HG03520 (cell line): ENCODE data around the gene PRDM7.

Experiments
- ATAC-seq: cut with Tn5 transposase; IDR thresholded peaks from one replicate; pipeline ENCODE4 v1.9.1; 2021; ENCODE audit warnings: mild to moderate bottlenecking, moderate library complexity; ENCODE audit not compliant: unreplicated experiment

The PRDM7 gene

DNA sequence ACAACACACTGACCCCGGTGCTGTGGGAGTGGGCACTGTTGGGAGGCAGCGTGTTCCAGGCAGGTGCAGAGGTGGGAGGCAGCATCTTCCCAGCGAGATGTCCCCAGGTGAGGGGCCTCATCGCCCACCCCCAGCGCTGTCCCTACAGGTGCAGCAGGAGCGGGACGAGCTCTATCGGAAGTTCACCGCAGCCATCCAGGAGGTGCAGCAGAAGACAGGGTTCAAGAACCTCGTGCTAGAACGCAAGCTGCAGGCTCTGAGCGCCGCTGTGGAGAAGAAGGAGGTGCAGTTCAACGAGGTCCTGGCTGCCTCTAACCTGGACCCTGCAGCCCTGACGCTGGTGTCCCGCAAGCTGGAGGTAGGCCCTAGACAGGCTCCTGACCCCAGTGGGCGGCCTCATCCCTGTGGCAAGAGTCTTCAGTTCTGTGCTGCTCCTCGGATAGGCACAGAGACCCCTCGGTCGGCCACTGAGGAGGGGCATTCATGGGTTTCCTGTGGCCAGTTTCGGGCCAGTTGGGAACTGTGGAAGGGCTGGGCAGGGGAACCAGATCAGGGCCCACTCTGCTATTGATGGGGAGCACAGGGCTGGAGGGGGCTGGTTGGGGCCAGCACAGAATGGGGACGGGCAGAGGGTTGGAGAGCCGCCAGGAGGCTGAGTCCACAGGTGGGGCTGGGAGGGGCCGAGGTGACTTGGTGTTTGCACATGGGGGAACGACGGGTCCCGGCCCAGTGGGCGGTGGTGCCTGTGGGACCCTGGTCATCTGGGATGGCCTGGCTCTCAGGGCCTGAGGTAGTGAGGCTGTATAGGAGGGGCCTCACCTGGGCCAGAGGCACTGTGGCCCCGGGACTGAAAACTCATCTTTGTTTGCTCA lies 36.7 kb downstream of the PRDM7 start:
- no peak for ATAC-seq

DNA sequence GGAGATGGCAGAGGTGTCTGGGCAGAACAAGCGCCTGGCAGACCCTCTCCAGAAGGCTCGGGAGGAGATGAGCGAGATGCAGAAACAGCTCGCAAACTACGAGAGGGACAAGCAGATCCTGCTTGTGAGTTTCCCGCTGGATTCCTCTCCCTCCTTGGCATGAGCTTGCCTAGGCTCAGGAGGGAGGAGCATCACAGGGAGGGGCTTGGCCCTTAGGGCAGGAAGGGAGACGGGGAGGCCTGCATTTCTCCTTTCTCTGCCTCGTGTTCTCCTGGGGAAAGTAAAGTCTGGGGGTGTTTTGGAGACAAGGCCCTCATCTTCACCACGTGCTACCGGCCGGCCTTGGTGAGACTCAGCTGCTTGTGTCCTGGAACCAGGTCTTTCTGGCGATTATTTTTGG lies 39.9 kb downstream of the PRDM7 start:
- no peak for ATAC-seq

DNA sequence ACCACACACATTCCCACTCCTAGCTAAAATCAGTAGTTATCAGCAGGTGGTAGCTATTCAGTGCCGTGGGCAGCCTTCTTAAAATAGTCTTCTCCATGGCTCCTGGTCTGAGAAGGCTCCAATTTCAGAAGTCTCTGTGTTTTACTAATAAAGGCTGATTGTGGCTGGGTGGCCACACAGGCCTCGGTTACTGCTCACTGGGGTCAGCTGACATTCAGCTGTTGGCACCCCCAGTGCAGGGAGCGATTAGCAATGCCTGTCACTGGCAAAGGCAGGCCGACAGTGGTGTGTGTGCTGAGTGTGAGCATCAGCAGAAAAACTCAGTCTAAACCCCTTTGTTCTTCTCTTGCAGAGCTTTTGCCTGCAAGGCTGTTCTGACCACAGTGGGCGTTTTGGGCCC lies 41.2 kb downstream of the PRDM7 start:
- ATAC-seq = no peak

DNA sequence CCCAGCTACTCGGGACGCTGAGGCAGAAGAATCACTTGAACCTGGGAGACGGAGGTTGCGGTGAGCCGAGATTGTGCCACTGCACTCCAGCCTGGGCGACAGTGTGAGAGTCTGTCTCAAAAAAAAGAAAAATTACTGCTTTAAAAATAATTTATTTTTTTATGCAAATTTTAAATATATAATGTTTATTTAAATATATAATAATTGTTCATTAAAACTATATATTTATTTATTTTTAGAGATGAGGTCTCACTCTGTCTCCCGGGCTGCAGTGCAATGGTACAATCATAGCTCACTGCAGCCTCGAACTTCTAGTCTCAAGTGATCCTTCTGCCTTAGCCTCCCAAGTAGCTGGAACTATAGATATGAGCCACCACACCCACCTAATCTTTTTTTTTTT lies 42.6 kb downstream of the PRDM7 start:
- ATAC-seq = no peak

DNA sequence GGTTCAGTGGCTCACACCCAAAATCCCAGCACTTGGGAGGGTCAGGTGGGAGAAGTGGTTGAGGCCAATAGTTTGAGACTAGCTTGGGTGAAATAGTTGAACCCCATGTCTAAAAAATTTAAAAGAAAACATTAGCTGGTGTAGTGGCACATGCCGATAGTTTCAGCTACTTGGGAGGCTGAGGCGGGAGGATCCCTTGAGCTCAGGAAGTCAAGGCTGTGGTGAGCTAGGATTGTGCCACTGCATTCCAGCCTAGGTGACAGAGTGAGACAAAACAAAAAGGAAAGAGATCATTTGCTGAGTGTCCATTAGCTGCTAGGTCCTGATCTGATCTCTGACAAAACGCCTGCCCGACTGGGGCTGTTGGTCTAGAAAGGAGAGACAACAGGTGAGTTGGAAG lies 43.7 kb downstream of the PRDM7 start:
- ATAC-seq = no peak

DNA sequence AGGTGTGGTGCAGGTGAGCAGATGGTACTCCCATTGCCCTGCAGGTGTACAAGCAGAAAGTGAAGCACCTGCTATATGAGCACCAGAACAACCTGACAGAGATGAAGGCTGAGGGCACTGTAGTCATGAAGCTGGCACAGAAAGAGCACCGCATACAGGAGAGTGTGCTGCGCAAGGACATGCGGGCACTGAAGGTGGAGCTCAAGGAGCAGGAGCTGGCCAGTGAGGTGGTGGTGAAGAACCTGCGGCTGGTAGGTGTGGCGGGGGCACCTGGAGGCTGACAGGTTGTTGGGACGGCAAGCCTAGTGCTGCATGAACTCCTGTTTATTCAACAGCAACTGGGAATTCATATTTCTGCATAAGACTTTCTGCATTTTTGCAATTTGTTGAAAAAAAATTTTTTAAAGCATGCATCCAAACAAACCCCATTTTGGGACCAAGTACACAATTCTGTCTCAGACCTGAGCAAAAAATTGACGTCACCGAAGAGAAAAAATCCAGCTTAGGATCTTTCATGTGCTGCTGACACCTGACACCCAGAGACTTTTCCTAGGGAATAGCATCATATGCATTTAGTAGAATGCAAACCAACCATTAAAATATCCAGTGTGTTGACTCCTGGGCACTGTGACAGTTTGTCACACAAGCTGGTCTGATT lies 44.3 kb downstream of the PRDM7 start:
- ATAC-seq = no peak

DNA sequence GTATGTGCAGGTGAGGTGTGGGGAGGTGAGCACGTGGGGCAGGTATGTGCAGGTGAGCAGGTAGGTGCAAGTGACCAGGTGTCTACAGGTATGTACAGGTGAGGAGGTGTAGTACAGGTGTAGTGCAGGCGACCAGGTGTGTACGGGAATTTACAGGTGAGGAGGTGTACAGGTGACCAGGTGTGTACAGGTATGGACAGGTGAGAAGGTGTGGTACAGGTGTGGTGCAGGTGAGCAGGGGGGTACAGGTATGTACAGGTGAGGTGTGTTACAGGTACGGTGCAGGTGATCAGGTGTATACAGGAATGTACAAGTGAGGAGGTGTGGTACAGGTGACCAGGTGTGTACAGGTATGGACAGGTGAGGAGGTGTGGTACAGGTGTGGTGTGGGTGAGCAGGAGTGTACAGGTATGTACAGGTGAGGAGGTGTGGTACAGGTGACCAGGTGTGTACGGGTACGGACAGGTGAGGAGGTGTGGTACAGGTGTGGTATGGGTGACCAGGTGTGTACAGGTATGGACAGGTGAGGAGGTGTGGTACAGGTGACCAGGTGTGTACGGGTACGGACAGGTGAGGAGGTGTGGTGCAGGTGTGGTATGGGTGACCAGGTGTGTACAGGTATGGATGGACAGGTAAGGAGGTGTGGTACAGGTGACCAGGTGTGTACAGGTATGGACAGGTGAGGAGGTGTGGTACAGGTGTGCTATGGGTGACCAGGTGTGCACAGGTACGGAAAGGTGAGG lies 45.0 kb downstream of the PRDM7 start:
- no peak for ATAC-seq

DNA sequence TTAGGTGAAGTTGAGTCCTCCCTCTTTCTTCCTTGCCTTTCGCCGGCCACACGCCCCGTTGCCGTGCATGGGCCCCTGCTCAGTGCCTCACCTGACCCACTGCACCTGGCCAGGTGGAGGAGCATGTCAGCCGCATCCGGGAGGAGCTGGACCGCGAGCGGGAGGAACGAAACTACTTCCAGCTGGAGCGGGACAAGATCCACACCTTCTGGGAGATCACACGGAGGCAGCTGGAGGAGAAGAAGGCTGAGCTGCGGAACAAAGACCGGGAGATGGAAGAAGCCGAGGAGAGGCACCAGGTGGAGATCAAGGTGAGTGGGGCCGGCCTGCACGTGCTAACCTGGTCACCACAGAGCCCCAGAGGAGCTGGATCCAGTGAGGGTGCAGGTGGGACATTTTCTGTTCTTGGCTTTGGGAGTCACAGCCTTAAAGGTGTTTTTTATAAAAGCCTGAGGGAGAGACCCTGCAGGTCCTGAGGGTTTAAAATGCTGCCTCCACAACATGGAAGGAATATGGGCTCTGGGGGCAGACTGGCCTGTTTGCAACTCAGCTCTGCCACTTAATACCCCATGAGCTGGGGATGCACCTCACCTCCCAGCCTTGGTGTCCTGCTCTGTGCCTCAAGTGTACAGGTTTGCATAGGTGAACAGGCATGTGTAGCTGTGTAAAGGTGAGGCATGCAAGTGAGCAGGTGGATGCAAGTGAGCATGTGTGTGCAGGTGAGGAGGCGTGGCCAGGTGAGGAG lies 45.8 kb downstream of the PRDM7 start:
- ATAC-seq = no peak

DNA sequence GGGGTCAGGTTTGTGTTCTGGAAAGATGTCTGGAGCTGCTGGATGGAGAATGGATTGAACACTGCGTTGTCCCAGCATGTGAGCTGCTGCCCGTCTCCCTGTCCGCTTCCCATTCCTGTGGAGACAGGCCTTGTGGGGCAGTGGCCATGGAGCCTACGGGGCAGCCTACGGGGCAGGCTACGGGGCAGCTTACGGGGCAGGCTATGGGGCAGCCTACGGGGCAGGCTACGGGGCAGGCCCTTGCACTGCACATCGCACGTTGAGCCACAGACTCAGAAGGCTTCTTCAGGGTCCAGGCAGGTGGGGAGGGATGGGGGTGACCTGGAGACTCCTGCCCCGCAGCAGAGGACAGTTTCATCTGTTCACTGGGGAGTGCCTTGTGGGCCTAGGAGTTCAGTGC lies 48.1 kb downstream of the PRDM7 start:
- ATAC-seq = no peak

DNA sequence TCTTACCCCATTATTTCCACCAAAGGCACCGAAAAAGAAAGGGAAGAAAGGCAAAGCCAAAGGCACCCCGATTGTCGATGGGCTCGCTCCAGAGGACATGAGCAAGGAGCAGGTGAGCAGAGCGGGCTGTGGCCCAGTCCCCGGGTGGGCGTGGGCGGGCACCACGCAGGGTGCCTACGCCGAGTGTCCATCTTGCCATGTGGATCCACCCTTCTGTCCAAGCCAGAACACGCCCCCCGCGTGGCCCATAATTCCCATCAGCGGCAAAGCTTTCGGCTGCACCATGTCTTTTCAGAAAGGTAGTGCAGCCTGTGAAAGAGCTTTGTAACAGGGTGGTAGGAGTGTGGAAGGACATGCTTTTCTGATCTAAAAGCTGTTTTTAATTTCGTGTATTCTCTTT lies 49.5 kb downstream of the PRDM7 start:
- ATAC-seq = no peak

DNA sequence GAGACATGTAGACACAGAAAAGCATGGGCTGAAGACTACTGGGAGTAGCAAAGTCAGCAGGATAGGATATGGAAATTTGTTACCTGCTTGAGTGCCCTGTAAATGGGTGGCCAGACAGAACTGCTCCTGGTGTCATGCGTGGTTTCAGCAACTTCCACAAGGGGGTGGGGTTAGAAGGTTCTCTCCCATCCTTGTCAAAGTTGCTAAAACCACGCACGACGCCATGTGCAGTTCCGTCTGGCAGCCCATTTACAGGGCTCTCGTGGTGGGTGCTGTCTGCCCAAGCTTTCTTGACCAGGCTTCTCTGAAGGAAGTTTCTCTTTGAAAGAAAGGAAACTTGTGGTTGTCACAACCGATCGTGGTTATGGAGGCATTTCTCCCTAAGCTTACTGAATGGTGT lies 51.0 kb downstream of the PRDM7 start:
- no peak for ATAC-seq

DNA sequence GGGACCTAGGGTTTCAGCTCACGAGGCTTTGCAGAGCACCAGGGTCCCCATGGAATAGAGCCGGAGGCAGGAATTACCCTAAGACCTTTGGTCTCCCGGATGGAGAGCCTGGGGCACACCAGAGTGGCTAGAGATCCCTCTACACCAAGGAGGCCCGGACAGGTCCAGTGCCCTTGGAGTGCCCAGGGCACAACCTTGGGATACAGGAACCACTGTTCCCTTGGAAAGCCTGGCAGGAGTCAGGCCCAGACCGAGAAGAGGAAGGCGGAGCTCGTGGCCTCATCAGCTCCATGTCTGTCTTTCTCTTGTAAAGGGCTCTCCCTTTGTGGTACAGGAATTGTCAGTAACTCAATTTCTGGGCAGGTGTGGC lies 54.1 kb downstream of the PRDM7 start:
- no peak for ATAC-seq

DNA sequence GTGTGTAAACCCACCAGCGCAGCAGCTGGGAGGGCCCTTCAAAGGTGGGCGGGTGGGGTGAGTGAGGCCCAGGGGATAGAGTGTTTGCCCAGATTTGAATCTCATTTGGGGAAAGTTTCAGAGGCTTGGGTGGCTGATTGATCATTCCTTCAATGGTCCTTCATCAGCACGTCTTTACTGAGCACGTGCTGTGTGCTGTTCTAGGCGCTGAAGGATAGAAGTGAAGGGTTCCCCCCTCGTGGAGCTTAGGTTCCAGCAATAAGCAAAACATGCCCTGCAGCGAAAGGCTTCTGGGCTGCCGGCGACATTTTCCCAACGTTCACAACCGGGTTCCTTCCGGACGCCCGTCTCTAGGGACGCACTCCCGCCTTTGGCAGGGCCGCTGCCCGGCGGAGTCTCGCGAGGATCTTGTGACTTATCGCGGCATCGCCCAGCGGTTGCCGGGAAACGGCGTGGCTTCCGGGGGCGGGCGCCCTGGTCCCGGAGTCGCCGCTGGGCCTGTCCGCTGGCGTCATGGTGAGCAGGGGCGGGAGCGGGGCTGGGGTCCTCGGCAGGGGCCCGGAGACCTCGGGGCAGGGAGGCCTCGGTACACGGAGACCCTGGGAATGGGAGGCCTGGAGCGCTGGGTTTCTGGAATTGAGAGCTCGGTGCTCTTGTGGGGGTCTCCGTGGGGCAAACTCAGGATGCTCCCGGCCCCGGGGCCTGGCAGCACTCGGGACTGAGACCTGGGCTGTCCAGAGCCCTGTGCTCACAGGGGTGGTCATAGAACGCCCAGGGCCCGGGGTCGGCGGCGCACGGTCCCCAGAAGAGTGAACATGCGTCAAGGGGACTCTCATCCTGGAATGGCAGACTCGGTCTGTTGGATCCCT lies 54.7 kb downstream of the PRDM7 start:
- ATAC-seq = no peak

DNA sequence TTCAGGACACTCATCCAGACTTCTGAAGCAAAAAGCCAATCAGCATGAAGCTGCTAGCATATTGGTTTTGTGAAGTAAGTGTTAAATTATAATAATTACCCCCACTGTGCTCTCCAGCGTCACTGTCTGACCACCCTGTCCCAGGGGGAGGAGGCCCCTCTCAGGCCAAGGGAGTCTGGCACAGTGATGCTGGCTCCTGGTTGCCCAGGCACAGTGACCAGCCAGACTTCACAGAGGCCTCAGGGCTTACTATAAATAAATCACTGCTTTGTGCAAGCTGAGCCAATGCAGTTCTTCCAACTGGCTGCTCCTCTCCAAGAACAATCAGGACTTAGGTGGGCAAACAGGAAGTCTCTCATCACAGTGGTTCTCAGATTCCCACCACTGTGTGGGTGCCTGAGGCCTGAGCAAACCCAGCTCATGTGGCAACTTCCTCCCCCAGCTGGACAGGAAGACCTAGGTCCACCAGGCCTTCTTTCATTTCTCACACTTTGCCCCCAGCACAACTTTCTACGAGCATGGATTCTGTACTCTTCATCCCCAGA lies 56.2 kb downstream of the PRDM7 start:
- ATAC-seq = no peak

DNA sequence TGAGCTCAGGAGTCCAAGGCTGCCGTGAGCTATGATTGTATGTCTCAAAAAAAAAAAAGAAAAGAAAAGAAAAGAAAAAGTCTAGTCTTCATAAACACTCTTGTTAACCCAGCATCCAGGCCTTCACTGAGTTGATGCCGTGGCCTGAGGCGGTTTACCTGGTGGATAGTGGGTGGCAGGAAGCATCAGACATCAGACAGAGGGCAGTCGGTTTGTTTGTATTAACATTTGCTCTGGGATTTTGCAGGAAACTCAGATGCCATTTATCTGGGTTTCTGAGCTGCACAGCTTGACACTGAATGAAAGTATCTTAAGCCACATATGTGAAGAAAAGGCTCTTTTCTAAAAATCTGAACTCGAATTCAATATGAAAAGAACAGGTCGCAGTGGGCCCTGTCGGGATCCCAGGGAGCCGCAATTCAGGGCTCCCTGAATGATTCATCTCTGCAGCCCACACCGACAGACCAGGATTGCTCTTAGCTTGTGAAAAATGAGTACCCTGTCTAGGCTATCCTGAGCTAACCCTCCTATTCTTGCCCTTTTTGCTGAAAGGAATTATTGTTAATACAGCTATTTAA lies 56.8 kb downstream of the PRDM7 start:
- ATAC-seq = no peak

DNA sequence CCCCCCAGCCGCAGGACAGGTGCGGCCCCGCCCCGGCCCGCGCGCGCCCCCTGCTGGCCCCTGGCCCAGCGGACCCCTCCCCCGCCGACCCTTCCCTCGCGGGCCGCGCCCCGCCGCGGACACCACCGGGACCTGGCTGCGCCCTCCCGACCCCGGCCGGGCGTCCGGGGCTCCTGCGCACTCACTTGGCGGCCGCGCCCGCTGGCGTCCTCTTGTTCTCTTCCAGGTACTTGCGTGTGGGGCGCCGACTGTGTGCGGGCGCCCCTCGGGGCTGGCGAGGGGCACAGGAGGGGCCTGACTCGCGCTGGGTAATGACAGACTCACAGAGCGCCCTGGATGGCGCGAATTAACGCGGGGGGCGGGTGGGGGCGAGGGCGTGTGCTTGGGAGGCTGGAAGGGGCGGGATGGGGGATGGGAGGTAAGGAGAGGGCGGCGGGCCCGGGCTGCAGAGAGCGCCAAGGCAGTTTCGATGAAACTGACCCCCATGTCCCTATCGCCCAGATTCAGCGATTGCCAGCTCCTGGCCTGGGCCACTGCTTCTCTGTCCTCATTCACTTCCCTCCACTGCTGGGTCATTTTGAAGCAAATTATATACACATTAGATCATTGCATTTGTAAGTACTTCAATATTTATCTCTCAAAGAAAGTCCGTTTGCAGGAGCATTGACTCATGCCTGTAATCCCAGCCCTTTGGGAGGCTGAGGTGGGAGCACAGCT lies 57.4 kb downstream of the PRDM7 start:
- no peak for ATAC-seq

DNA sequence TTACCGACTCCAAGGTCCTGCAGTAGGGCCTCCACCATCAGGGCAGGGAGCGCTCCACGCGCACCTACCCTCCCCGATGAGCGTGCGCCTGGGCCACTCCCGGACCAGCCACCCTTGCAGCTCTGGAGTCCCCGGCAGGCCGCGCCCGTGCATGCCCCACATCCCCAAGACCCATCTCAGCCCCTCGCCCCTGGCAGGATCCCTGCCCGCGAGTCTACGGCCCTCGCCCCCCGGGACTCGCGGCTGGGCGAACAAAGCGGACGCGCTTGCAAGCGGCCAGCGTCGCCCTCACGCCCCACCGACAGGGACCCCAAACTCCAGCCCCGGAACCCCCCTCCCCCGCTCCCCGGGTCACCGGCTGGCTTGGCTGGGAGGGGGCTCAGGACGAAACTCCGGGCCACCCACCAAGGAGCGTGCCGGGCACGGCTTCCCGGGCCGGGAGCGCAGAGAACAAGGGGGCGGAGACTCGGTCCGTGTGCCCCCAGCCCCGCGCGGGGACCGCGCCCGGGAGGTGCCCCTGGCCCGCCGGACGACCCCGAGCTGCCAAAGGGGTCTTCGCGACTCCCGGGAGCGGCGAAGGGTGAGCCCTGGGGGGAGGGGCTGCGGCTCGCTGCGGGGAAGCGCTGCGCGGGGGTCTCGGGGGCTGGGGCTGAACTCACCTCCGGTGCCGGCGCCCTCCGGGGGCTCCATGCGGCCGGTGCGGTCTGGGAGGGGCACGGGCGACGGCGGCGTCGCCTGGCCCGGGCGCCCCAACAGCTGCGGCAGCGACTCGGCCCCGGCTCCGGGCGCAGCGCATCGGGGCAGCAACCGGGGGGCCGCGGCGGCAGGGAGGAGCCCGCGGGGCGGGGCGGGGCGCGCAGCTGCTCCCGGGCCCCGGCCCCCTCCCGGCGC lies 58.2 kb downstream of the PRDM7 start, which contains the start of gene DBNDD1:
Gene DBNDD1 (minus strand): TSS at position 805 of the 891 bp plus-strand sequence. CDS start 115 bp downstream, at position 690.
- no peak for ATAC-seq

DNA sequence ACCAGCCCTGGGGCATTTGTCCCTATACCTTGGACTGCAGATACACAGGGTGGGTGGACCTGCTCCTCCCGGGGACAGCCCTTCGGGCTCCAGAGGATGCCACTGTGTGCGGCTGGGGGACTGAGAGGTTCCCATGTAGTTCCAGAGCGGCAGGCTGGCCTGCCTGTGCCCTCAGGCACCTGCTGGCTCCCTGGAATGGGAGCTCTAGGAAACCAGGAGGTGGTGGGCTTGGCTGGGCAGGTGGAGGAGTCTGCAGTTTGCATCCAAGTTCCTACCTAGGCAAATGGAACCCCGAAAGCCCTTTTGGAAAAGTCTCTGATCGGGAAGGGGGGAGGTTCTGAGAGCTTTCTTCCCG lies 58.9 kb downstream of the PRDM7 start:
- ATAC-seq = no peak
